Nephron progenitor cell (in vitro differentiated cells): ENCODE data around the gene SLC6A12.

Source experiments
- DNase-seq: peaks from one replicate; pipeline ENCODE4 v3.0.0; 2021
- H3K27ac Mint-ChIP-seq: 2 replicates; pipeline ENCODE4 v1.8.0; 2021; ENCODE audit warnings: mild to moderate bottlenecking, moderate library complexity, mixed read lengths
- H3K27me3 Mint-ChIP-seq: 2 replicates; pipeline ENCODE4 v1.8.0; 2021; ENCODE audit warnings: mild to moderate bottlenecking, low read depth, mixed read lengths; ENCODE audit not compliant: poor library complexity
- H3K36me3 Mint-ChIP-seq: 2 replicates; pipeline ENCODE4 v1.8.0; 2021; ENCODE audit warnings: low read depth, mixed read lengths
- H3K4me1 Mint-ChIP-seq: 2 replicates; pipeline ENCODE4 v1.8.0; 2021; ENCODE audit warnings: mixed read lengths
- H3K4me3 Mint-ChIP-seq: 2 replicates; pipeline ENCODE4 v1.8.0; 2021; ENCODE audit warnings: mild to moderate bottlenecking, moderate library complexity, mixed read lengths
- H3K9me3 Mint-ChIP-seq: 2 replicates; pipeline ENCODE4 v1.8.0; 2021; ENCODE audit warnings: mild to moderate bottlenecking, moderate library complexity, mixed read lengths
- TF ChIP-seq, protein P1 (sequence below): fragments of 200-600 bp; sonication (generic); IDR thresholded peaks from 2 replicates; pipeline ENCODE4 v1.5.0; 2021; ENCODE audit warnings: antibody characterized with exemption

Gene SLC6A12

DNA sequence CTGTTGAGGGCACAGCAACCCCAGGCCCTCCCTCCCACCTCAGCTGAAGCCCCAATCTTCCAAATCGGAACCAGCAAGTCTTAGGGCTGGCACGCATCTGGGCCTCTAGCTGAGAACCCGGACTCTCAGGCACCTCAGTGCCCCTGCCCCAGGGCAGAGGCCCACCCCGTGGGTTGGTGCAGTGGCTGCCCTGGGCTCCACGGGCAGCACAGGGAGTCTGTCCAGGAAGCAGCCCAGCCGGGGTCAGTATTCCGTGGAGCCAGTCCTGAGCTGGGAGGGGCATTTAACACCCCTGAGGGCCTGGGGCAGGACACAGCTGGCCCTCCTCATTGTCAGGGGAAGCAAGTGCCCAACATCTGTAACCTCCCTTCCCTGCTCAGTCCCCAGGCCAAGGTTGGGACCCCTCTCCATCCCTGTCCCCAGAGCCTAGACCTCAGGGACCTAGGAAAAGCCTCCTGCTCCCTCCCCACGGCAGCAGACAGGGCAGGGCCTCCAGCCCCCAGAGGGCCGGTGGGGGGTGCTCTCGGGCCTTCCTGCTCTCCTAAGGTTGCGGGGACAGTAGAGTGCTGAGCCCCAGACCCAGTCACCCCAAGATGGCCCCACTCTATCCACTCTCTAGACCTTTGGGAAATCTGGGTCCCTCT is 36.5 kb downstream of the SLC6A12 start:
- H3K4me1 Mint-ChIP-seq, result peaks cover 80% of the 10 kb centered on the region
- H3K27me3 Mint-ChIP-seq, result peaks cover 28% of the 10 kb centered on the region
- no peaks in the 10 kb centered on the region for H3K9me3 Mint-ChIP-seq
- TF ChIP-seq, protein P1, sequence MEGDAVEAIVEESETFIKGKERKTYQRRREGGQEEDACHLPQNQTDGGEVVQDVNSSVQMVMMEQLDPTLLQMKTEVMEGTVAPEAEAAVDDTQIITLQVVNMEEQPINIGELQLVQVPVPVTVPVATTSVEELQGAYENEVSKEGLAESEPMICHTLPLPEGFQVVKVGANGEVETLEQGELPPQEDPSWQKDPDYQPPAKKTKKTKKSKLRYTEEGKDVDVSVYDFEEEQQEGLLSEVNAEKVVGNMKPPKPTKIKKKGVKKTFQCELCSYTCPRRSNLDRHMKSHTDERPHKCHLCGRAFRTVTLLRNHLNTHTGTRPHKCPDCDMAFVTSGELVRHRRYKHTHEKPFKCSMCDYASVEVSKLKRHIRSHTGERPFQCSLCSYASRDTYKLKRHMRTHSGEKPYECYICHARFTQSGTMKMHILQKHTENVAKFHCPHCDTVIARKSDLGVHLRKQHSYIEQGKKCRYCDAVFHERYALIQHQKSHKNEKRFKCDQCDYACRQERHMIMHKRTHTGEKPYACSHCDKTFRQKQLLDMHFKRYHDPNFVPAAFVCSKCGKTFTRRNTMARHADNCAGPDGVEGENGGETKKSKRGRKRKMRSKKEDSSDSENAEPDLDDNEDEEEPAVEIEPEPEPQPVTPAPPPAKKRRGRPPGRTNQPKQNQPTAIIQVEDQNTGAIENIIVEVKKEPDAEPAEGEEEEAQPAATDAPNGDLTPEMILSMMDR, result no peak
- DNase-seq, result no peak
- no peak overlapping the region for H3K27ac Mint-ChIP-seq
- no peaks in the 10 kb centered on the region for H3K36me3 Mint-ChIP-seq
- no peak overlapping the region for H3K4me3 Mint-ChIP-seq

DNA sequence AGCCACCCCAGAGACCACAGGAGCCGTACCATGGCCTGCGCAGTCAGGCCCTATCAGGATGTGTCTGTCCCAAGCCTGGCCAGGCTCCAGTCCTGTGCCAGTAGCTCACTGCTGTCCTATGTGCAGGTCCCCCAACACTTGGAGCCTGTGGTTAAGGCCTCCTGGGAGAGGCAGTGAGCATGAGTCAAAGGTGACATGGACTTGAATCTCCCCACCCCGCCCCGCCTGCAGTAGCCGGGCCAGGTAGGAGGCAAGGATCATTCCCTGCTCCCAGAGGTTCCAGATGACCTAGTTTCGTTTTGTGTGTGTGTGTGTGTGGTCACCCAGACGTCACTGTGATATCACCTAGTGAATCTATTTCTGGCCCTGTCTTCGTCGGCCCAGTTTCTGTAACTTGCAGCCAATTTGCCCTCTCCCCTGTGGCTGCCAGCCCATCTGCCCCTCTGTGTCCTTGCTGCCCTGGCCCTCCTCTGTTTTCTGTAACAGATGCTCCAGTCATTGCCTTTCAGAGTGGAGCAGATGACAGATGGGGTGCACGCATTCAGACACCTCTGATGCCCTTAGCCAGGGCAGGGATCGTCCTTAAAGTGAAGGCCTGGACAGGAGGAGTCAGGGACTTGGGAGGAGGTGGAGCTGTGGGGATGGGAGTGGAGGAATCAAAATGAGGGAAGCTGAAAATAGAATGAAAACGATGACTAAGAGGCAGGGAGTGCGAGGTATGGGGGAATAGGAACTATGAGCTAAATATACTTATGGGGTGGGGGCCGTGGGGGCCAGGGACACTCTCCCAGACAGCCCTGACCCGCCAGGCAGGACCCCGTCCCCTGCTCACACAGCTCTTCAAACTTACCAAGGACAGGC is 37.4 kb downstream of the SLC6A12 start:
- TF ChIP-seq, protein P1, result no peak
- no peak overlapping the region for H3K4me3 Mint-ChIP-seq
- H3K27ac Mint-ChIP-seq, result peak overlapping the region; percentile 96
- peaks cover 31% of the 10 kb centered on the region for H3K27me3 Mint-ChIP-seq
- no peaks in the 10 kb centered on the region for H3K9me3 Mint-ChIP-seq
- DNase-seq, result no peak
- no peaks in the 10 kb centered on the region for H3K36me3 Mint-ChIP-seq
- H3K4me1 Mint-ChIP-seq, result peaks cover 80% of the 10 kb centered on the region

DNA sequence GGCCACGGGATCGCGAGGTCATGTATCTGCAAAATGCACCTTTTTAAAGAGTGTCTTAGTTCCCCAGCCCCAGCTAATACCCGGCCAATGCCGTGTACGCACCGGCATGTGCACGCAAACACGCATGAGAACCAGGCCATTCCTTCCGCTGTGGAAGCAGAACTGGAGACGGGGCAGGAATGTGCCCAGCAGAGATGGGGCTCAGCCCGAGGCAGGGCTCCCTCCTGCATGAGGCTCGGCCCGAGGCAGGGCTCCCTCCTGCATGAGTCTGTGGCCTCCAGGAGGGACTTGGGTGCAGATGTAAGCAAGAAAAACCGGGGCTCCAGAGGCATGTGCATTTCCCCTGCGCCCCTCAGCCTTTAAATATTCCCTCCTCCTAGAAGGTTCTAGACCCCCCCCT is 38.2 kb downstream of the SLC6A12 start:
- DNase-seq, result no peak
- Mint-ChIP-seq H3K27ac (no peak overlapping the region), H3K36me3 (no peaks in the 10 kb centered on the region), H3K9me3 (no peaks in the 10 kb centered on the region), H3K4me1 (peaks cover 85% of the 10 kb centered on the region), H3K4me3 (no peak overlapping the region), H3K27me3 (peaks cover 35% of the 10 kb centered on the region)
- TF ChIP-seq, protein P1, result no peak

DNA sequence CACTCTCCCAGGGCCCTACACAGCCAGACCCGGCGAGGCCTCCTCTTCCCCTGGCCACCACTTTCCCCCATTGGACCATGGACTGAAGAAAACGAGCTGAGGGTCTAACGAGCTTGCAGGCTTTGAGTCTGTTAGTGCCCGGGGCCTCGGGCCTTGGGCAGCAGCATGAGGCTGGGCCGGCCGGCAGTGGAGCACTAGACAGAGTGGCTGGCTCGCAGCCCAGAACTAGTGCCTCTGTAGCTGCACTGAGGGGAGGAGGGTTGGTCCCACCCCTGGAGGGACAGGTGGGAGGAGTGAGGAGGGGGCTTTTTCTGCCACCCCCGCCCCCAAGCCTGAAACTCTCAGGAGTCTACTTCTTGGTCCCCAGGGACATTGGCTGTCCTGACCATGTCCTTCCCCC is 38.7 kb downstream of the SLC6A12 start:
- H3K27ac Mint-ChIP-seq, result no peak overlapping the region
- H3K27me3 Mint-ChIP-seq, result peaks cover 35% of the 10 kb centered on the region
- peaks cover 86% of the 10 kb centered on the region for H3K4me1 Mint-ChIP-seq

DNA sequence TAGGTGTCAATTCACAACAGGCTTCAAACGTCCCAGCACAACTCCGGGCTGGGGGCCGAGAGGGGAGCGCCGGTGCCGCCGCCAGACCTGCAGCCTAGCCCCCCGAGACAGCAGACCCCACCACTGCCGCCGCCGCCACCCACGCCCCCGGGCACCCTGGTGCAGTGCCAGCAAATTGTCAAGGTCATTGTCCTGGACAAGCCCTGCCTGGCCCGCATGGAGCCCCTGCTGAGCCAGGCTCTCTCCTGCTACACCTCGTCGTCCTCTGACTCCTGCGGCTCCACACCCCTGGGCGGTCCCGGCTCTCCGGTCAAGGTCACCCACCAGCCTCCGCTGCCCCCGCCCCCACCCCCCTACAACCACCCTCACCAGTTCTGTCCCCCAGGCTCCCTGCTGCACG is 39.4 kb downstream of the SLC6A12 start:
- Mint-ChIP-seq H3K4me3 (no peak overlapping the region), H3K4me1 (peaks cover 86% of the 10 kb centered on the region), H3K9me3 (no peaks in the 10 kb centered on the region), H3K27ac (no peak overlapping the region), H3K27me3 (peaks cover 30% of the 10 kb centered on the region), H3K36me3 (no peaks in the 10 kb centered on the region)
- TF ChIP-seq, protein P1, result no peak
- no peak for DNase-seq

More for the DNA sequence above, 38.7 kb downstream of the SLC6A12 start:
- TF ChIP-seq, protein P1, result no peak
- H3K9me3 Mint-ChIP-seq, result no peaks in the 10 kb centered on the region
- DNase-seq, result no peak
- no peak overlapping the region for H3K4me3 Mint-ChIP-seq
- H3K36me3 Mint-ChIP-seq, result no peaks in the 10 kb centered on the region
